ENCODE results near the gene NRXN3. TPM values are rescaled to one million over a fixed set of nuclear protein-coding genes. Genes with fewer than 3 reads are reported as not detected.

NRXN3 gene
- total and polyA plus RNA-seq, 2 of the 4 experiments (the other 2 are of a cell fraction) = 4.8 to 25.1 TPM

DNA sequence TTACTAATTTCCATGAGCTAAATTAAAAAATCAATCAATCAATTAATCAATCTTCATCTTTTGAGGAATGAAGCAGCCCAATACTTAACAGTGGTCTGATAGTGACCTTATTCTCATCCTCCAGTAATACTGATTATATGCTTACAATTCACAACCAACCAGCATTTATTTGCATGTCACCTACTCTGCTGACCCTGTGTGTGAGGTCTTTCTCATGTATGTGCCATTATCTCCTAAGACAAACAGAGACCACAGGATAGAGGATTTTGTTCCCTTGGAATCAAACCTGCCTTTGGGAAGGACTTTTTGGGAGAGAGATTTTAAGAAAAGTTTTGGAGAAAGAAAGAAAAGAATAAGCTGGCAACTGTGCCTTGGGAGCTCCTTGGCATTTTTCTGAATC lies 197.2 kb downstream of the NRXN3 start:
- no TSS peak for BruUV-seq (replicated peaks)
- Histone ChIP-seq H2BK5ac (ENCODE audit: low read depth, low read length, poor library complexity, severe bottlenecking) (no peak overlapping the region), H4K20me1 (ENCODE audit: insufficient read depth, low read length) (no peaks in the 10 kb centered on the region), H3K4ac (ENCODE audit: low read depth, low read length) (no peak overlapping the region), H2BK20ac (ENCODE audit: low read depth, low read length) (no peak overlapping the region), H3K23ac (ENCODE audit: low read depth, low read length) (no peak overlapping the region), H4K5ac (ENCODE audit: low read depth, low read length) (no peak overlapping the region), H3K36me3 (ENCODE audit: control insufficient read depth, insufficient read depth, low read length) (no peaks in the 10 kb centered on the region), H2AK9ac (replicated peaks; ENCODE audit: low read depth, low read length, poor library complexity) (no peak overlapping the region), H3K27me3 (ENCODE audit: control insufficient read depth, insufficient read depth, low read length) (no peaks in the 10 kb centered on the region), H3K9ac (ENCODE audit: low read depth, low read length) (no peak overlapping the region), H2AFZ (replicated peaks; ENCODE audit: low read length, poor library complexity) (no peak overlapping the region), H3K27ac (ENCODE audit: insufficient read depth, low read length) (no peak overlapping the region), H3K79me1 (ENCODE audit: low read depth in 1 of 2, low read length in 2 of 2) (no peaks in the 10 kb centered on the region), H2BK15ac (ENCODE audit: low read depth, low read length) (no peak overlapping the region), H3K4me2 (ENCODE audit: low read depth, low read length) (no peak overlapping the region), H2AK5ac (ENCODE audit: low read depth, low read length) (no peak overlapping the region), H3K4me3 (ENCODE audit: insufficient read depth, low read depth, low read length) (no peak overlapping the region), H3K18ac (ENCODE audit: low read depth, low read length) (no peak overlapping the region), H4K8ac (ENCODE audit: low read depth in 2 of 2, low read length in 2 of 2) (no peak overlapping the region), H3K14ac (replicated peaks; ENCODE audit: low read depth, low read length) (no peak overlapping the region), H3K9me3 (ENCODE audit: control insufficient read depth, insufficient read depth, low read length) (peaks cover 8% of the 10 kb centered on the region), H3K4me1 (ENCODE audit: control insufficient read depth, insufficient read depth, low read length) (no peaks in the 10 kb centered on the region), H3K56ac (ENCODE audit: extremely low read depth, insufficient read depth, low read length) (no peak overlapping the region), H2BK120ac (ENCODE audit: low read depth, low read length) (no peak overlapping the region), H3K9me1 (ENCODE audit: insufficient read depth, low read length) (no peaks in the 10 kb centered on the region), H4K91ac (ENCODE audit: insufficient read depth, low read depth, low read length) (no peak overlapping the region)
- DNase-seq = no peak
- intact Hi-C loops (cut with micrococcal nuclease) = no loop called here
- in situ Hi-C loops (cut with MboI; ENCODE audit: low sequenced_read_pairs) = no loop called here
- TF ChIP-seq FOS (IDR thresholded peaks at IDR 0.05; ENCODE audit: low read depth, low read length) = no peak
- no peak for TF ChIP-seq RFX5 (IDR thresholded peaks at IDR 0.05; ENCODE audit: low read depth, low read length)
- TF ChIP-seq POLR2A (IDR thresholded peaks at IDR 0.05; ENCODE audit: low read depth, low read length) = no peak
- dilution Hi-C loops (cut with HindIII; ENCODE audit: low sequenced_read_pairs, unreplicated experiment) = no loop called here
- no peak for ATAC-seq (ENCODE audit: low read depth)
- CTCF ChIA-PET = no interaction called here
- POLR2A ChIA-PET (ENCODE audit: unreplicated experiment) = no interaction called here

Data from IMR-90 (cell line).